GM12875 (cell line): ENCODE data around the gene RHBG.

ENCODE experiments used
- H3K4me3 ChIP-seq: one replicate; pipeline ENCODE4 v1.5.1; 2011; ENCODE audit warnings: low read depth, low read length, control low read depth
- TF ChIP-seq, protein P1 (sequence below): IDR thresholded peaks from 2 replicates; pipeline ENCODE4 v1.5.1; 2011; ENCODE audit warnings: low read depth, mild to moderate bottlenecking, control low read depth, inconsistent platforms, low read length, moderate library complexity, borderline replicate concordance; ENCODE audit not compliant: insufficient read depth

The RHBG gene

DNA sequence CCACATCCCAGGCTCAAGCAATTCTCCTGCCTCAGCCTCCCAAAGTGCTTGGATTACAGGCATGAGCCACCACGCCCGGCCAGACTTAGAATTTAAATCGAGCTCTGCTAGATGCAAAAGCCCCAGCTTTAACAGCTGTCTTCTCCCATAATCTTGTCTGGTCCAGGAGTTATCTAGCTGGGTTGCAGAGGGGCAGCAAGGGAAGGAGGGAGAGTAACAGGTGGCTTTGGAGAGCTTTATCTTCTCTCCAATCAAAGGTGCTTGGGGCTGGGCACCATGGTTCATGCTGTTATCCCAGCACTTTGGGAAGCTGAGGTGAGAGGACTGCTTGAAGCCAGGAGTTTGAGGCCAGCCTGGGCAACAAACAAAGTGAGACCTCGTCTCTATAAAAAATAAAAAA lies 3.9 kb downstream of the RHBG start:
- no peak overlapping the region for H3K4me3 ChIP-seq
- TF ChIP-seq, protein P1, sequence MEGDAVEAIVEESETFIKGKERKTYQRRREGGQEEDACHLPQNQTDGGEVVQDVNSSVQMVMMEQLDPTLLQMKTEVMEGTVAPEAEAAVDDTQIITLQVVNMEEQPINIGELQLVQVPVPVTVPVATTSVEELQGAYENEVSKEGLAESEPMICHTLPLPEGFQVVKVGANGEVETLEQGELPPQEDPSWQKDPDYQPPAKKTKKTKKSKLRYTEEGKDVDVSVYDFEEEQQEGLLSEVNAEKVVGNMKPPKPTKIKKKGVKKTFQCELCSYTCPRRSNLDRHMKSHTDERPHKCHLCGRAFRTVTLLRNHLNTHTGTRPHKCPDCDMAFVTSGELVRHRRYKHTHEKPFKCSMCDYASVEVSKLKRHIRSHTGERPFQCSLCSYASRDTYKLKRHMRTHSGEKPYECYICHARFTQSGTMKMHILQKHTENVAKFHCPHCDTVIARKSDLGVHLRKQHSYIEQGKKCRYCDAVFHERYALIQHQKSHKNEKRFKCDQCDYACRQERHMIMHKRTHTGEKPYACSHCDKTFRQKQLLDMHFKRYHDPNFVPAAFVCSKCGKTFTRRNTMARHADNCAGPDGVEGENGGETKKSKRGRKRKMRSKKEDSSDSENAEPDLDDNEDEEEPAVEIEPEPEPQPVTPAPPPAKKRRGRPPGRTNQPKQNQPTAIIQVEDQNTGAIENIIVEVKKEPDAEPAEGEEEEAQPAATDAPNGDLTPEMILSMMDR: no peak

DNA sequence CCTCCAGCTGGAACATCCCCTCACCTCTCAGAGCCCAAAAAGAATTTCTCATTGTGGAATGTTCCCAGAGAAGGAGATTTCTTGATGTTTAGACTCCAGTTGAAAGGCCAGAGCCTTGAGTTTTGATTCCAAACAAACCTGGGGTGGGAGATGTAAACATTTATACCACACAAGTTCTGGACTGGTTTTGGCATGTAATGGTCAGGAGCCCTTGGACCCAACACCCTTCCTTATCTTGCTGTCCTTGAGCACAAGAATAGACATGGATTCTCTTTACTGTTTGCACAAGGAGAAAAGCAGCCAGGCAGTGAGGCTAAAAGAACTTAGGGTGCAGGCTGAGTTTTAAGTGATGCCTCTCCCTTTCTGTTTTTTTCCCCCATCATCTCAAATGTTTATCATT lies 4.5 kb downstream of the RHBG start:
- TF ChIP-seq, protein P1: no peak
- no peak overlapping the region for H3K4me3 ChIP-seq

DNA sequence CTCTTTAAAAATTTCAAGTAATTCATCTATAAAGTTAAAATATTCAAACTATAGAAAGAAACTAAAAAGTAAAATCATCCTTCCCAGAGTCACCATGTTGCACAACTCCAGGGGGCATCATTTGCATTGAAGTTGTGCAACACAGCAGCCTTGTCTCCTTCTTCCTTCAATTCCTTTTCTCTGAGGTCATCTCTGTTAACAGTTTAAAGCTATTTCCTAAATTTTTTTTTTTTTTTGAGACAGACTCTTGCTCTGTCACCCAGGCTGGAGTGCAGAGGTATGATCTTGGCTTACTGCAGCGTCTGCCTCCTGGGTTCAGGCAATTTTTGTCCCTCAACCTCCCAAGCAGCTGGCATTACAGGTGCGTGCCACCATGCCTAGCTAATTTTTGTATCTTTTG lies 7.1 kb downstream of the RHBG start:
- H3K4me3 ChIP-seq: no peak overlapping the region
- TF ChIP-seq, protein P1: no peak

DNA sequence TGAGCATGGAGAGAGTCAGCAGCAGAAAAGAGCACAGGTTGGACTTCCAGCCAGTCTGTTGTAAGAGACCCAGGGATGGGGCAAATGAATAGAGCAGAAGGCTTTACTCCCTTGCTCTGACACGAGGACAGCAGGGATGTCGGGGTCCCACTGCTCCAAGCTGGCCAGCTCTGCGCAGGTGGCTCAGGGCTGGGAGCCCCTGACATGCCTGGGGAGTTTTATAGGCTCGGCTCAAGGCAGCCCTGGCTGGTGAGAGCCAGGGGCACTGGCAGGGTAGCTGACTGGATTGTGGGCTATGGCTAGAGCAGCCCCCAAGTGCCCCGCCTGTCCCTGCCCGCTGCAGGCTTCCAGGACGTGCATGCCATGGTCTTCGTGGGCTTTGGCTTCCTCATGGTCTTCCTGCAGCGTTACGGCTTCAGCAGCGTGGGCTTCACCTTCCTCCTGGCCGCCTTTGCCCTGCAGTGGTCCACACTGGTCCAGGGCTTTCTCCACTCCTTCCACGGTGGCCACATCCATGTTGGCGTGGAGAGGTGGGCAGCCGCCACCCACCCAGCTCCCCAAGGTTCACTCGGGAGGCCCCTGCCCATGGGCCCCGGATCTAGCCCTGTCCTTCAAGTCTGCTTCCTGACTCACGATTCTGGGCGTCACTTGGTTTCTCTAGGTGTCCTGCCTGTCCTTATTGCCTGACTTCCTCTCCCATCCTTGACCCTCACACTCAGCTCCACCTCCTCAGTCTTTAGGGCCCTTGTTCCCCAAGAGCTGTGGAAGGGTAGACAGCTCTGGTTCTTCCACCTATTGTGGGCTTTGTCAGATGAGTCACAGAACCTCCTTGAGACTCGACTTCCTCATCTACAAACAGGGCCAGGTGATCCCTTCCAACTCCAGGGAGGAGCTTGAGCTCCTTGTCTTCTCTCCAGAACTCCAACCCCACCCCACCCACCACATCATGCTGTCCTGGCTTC lies 8.2 kb downstream of the RHBG start:
- TF ChIP-seq, protein P1: no peak
- H3K4me3 ChIP-seq: no peak overlapping the region

DNA sequence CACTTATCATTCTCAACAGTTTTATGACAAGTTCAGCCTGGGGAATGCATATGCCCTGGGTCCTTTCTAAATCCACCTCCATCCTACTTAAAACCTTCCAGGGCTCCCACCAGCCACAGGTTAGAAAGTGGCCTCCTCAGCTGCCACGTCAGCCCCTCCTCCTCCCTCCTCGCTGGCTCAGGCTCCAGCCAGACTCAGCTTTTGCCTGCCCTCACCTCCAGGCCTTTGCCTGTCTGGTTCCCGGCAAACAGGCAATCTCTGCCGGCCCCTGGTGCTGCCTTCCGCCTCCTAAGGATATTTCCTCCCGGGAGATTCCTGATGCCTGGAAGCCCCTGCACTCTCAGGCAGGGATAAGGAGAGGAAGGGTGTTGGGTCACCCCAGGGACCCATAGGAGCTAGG lies 9.5 kb downstream of the RHBG start:
- TF ChIP-seq, protein P1: no peak
- no peak overlapping the region for H3K4me3 ChIP-seq

DNA sequence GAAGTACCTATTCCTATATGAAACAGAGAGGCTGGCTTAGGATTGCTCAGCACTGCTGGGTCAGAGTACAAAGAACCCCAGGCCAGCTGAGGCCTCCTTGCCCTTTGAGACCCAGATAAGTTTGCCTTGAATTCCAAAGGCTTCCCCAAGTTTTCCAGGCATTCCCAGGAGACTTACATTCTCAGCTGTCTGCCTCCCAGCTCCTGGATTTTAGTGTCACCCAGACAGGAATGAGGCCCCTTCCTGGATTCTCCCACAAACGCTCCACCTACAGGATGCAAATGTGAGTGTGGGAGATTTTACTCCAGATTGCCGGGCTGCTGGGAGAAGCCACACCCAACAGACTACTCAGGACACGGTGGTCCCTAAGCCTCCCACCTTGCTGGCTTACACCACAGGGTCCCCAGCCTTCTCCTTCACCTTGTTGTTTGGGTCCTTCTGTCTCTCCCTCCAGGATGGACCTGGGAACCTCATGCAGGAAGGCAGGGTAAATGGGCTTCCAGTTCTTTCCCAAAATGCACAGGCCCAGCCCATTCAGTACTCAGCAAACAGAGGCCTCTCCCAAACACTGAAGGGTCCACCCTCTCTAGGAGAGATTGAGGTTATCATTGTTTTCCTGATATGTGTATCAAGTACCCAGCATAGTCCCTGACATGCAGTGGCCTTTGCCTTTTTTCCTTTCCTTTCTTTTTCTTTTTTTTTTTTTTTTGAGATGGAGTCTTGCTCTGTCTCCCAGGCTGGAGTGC lies 10.6 kb downstream of the RHBG start:
- TF ChIP-seq, protein P1: no peak
- H3K4me3 ChIP-seq: no peak overlapping the region

DNA sequence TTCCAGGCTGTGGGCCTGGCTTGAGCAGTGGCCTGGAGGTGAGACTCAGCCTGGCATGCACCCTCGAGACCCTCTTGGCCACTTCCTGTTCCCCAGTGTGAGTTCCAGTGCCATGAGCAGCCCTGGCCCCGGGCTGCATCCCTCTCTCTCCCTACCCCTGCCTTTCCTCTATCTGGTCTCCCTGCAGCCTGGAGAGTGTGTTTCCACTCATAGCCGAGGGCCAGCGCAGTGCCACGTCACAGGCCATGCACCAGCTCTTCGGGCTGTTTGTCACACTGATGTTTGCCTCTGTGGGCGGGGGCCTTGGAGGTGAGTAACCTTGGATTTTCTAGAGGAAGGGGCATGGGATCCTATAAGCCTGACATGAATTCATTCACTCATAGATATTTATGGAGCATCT lies 13.6 kb downstream of the RHBG start:
- H3K4me3 ChIP-seq: no peak overlapping the region
- TF ChIP-seq, protein P1: no peak
